Choroid plexus epithelial cell (primary cell): ENCODE measurements around the gene ELOB.

Source experiments
- DNase-seq: peaks from one replicate; pipeline ENCODE4 v3.0.0-alpha.2; 2010; ENCODE audit warnings: low read depth
- H3K4me3 ChIP-seq: 2 replicates; pipeline ENCODE4 v1.5.1; 2011; ENCODE audit warnings: low read depth, mild to moderate bottlenecking, control low read depth, low read length, moderate library complexity
- TF ChIP-seq, protein P1 (sequence below): conservative IDR thresholded peaks from 2 replicates; pipeline ENCODE4 v1.5.1; 2011; ENCODE audit warnings: low read depth, mild to moderate bottlenecking, control low read depth, inconsistent platforms, low read length, moderate library complexity

Gene ELOB

DNA sequence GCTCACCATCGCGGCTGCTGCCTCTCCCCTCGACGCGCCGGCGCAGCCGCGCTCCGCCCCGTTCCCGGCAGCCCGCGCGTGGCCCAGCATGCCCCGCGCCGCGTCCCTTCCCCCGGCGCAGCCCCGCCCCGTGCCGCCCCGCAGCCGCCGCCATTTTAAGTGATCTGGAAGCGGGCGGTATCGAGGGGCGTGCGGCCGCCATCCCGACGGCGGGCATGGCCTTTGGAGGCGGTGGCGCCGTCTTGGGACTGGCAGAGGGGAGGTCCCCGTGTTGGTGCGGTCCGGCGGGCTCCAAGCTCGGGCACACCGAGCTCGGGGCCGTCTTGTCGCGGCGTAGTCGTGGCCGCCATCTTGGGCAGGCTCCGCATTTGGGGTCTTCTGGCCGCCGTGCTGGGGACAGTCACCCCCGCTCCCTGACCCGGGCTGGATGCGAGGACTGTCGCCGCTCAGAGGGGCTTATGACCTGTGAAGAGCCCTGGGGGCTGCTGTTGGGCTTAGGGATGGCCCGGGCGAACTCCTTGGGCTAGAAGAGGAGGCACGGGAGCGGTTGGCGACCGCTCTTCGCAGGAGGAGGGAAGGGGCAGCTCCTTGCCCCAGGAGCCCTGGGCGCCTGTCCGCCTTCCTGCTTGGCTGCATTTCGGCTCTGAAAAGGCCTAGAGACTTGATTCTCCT is at the start of gene ELOB:
TSS of gene ELOB (minus strand) at position 50 of the 672 bp plus-strand sequence. CDS start at position 9, 41 bp downstream.
- TF ChIP-seq, protein P1, sequence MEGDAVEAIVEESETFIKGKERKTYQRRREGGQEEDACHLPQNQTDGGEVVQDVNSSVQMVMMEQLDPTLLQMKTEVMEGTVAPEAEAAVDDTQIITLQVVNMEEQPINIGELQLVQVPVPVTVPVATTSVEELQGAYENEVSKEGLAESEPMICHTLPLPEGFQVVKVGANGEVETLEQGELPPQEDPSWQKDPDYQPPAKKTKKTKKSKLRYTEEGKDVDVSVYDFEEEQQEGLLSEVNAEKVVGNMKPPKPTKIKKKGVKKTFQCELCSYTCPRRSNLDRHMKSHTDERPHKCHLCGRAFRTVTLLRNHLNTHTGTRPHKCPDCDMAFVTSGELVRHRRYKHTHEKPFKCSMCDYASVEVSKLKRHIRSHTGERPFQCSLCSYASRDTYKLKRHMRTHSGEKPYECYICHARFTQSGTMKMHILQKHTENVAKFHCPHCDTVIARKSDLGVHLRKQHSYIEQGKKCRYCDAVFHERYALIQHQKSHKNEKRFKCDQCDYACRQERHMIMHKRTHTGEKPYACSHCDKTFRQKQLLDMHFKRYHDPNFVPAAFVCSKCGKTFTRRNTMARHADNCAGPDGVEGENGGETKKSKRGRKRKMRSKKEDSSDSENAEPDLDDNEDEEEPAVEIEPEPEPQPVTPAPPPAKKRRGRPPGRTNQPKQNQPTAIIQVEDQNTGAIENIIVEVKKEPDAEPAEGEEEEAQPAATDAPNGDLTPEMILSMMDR, result no peak
- peak within 1 kb of the TSS; percentile 99 for H3K4me3 ChIP-seq
- peak; percentile 82 for DNase-seq

DNA sequence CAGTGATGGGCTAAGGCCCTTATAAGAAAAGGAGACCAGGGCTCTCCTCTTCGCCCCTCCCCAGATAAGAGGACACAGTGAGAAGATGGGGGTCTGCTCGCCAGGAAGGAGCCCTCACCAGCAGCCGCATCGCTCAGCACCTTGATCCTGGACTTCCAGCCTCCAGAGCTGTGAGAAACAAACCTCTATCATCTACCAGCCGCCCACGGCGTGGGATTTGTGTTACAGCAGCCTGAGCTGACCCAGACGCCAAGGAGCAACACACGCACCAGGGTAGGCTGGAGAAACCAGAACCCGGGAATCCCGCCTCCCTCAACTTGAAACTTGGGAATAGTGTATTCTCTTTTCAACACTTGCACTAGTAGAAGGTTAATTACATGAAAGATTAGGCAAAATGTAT is 48.8 kb upstream of the ELOB start:
- no peak overlapping the region for H3K4me3 ChIP-seq
- TF ChIP-seq, protein P1, result no peak
- DNase-seq, result no peak

DNA sequence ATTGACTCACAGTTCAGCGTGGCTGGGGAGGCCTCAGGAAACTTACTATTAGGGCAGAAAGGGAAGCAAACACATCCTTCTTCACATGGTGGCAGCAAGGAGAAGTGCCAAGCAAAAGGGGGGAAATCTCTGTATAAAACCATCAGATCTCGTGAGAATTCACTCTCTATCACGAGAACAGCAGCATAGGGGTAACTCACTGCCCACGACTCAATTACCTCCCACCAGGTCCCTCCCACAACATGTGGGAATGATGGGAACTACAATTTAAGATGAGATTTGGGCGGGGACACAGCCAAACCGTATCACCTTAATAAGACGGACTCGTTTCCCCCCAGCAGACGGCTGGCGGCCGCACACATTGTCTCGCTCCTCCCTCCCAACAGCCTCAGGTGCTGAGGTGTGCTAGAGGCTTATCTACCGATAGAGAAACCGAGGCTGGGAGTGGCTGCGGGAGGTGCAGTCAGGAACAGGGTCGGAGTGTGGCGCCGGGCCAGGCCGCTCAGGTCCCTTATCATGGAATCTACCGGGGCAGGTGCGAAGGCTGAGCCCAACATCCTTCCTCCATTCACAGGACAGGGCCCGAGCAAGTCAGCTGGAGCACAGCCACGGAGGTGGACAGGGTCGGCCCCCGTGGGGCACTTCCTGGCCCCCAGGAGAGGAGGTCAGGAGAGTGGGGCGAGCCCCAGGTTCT is 48.1 kb upstream of the ELOB start:
- H3K4me3 ChIP-seq, result no peak overlapping the region
- TF ChIP-seq, protein P1, result no peak

DNA sequence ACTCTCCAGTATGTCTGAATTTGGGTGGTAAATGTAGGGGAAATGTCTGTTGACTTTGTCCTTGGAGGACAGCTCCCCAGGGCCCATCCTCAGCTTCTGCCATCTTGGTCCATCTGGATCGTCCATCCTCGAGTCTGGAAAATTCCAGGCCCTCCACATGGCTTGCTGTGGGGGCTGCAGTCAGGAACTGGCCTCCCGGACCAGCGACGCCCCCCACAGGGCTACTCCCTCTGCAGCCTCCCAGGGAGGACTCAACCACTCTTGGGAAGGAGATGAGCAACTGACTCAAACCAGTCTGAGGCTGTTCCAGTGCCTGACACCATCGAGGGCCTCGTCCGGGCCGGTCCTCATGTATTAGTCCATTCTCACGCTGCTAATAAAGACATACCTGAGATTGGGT is 47.5 kb upstream of the ELOB start:
- TF ChIP-seq, protein P1, result no peak
- no peak for DNase-seq
- H3K4me3 ChIP-seq, result no peak overlapping the region

More for the DNA sequence above, 48.1 kb upstream of the ELOB start:
- no peak for DNase-seq

DNA sequence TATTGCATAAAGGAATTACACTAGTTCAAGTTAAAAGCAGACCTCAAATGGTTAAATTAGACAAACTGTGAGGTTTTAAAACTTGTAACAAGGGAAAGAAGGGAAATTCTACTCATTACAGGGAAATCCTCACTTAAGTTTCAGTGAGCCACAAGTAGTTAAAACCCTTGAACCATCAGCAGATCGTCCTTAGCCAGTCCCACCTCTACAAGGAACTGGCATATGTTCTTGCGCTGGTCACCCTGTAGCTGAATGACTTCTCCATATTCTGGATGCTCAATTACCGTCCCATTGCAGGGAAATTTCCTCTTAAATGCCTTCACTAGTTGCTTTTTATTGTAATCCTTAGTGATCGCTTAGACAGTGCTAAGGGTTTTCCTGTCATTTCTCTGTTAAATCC is 45.4 kb upstream of the ELOB start:
- no peak for DNase-seq
- TF ChIP-seq, protein P1, result no peak
- H3K4me3 ChIP-seq, result no peak overlapping the region

DNA sequence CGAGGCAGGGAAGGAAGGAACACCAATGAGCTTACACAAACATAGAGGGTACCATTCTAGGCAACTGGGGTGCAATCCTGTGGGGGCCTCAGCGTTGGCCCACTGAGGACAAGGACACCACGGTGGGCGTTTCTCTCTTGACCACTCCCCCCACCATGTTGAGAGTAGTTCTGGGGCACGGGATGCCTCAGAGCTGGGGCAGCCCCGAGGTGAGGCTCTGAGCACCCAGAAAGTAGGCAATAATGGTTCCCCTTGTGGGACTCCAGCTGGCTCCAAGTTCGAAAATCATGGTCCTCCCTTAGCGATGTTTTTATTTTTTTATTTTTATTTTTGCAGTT is 45.0 kb upstream of the ELOB start:
- H3K4me3 ChIP-seq, result no peak overlapping the region
- DNase-seq, result no peak
- TF ChIP-seq, protein P1, result no peak
